GM18868 (cell line): ENCODE results near the gene CLEC2D.
"Not testable (repeated sequence)": the region's sequence is repeated elsewhere in the genome, so short reads cannot be mapped to it uniquely, and the experiment has no call there.

Experiments
- ATAC-seq: cut with Tn5 transposase; IDR thresholded peaks from one replicate; pipeline ENCODE4 v1.9.1; 2021; ENCODE audit warnings: mild to moderate bottlenecking, moderate library complexity; ENCODE audit not compliant: unreplicated experiment

Gene CLEC2D

DNA sequence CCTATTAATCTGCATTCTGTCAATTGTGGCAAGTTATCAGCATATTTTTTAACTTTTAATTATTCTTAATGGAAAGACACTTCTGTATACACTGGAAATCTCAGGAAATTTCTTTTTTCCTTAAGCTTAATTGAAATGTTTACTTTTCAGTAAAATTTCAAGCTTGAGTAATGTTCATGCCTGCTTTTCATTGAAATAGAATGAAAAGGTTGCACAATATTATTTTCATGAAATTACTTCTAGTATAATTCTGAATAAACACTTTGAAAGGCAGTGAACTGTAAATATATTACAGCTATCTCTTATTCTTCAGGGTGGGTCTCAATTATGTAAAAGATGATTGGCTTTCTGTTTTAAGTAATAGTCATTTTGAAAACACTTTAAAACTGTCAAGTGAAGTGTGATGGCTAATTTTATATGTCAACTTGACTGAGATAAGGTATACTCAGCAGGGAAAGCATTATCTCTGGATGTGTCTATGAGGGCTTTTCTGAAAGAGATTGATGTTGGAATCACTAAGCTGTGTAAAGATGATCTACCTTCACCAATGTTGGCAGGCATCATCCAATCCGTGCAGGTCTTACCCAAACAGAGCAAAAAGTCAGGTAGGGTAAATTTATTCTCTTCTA is 29.9 kb downstream of the CLEC2D start:
- no peak for ATAC-seq

DNA sequence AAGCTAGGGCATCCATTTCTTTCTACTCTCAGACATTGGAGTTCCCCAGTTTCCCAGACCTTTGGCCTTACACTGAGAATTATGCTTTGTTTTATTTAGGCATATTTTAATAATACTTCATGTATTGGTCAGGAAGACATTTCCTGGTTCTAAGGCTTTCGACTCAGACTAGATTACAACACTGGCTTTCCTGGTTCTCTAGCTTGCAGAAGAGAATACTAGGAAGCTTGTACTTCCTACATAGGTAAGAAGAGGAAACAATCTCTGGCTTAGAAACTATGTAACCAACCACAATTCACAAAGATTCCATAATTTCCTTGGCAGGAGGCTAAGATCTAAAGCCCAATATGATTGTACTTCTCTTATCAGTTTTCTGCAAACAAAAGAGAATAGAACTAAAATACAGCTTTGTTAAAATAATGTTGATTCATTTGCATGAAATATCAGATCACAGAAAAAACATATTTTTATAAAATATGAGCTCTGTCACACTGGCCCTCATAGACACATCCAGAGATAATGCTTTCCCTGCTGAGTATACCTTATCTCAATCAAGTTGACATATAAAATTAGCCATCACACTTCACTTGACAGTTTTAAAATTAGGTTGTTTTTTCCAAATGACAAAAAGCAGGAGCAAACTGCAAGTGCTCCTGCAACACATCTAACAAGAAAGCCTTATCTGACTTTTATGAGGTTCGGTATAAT is 30.5 kb downstream of the CLEC2D start:
- no peak for ATAC-seq

DNA sequence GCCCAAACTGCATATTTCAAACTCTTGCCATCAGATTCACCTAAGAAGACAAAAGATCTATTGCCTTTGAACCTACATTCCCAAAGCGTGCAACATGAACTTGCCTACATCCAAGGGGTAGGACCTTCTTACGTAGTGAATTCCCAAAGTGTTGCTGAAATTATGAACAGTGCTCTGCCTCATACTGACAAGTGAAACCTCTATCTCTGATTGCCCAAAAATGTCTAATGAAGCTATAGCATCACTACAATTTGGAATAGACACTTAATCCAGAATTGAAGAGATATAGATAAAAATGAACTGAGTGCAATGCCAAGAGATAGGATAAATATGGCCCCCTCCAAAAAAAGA is 31.1 kb downstream of the CLEC2D start:
- ATAC-seq = no peak

DNA sequence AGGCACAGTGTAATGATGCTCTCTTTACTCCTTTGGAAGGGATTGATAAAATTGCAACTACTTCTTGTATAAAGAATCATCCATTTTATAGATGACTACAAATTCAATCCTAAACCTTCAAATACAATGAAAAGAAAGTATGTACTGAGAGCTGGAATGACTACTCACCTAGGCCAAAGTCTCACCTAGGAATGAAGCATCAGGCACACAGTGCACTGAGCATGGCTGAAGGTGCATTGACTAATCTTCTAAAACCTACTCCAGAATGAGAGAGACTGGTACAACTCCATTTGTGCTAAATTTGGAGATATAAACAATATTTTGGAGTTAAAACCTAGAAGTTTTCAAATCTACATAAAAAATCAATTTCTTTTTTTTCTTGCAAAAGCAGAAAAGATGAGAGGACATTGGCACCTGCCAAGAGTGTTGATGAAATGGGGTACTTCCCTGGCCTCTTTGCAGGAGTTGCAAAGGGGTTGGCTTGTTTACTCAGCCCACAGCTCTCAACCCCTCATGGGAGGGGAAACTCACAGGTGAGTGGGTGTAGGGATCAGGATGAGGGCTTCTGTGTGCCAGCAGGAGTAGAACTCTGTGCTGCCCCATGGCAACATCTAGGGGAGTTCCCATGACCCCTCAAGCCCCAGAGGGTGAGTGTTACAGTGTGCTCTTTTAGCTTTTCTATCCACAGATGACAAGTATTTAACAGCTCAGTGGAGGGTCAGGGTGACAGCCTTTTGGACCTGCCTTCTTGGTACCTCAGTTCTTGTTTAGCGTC is 32.1 kb downstream of the CLEC2D start:
- peak; percentile 45 for ATAC-seq

DNA sequence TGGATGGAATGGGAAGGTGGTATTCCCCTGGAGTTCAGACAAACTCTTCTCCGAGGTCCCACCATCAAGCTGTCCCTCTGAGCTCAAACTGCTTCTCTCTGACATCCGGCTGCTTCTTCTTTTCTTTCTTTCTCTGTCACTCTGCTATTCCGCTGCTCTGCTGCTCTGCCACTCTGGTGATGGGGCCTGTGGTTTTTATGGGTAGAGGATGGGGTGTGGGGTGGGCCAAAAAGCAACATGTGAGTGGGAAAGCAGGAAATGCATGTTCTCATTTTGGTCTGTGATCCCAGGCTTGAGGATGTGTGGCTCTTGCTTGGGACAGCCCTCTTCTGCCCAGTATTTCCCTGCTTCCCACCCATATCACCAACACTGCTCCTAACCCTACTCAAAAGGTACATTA is 32.7 kb downstream of the CLEC2D start:
- ATAC-seq = no peak

DNA sequence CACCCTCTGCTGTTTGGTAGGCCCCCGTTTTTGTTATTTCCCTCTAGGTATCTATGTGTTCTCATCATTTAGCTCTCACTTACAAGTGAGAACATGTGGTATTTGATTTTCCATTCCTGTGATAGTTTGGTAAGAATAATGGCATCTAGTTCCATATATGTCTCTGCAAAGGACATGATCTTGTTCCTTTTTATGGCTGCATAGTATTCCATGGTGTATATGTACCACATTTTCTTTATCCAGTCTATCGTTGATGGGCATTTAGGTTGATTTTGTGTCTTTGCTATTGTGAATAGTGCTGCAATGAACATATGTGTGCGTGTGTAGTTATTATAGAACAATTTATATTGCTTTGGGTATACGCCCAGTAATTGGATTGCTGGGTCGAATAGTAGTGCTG is 35.0 kb downstream of the CLEC2D start:
- not testable (repeated sequence) for ATAC-seq

DNA sequence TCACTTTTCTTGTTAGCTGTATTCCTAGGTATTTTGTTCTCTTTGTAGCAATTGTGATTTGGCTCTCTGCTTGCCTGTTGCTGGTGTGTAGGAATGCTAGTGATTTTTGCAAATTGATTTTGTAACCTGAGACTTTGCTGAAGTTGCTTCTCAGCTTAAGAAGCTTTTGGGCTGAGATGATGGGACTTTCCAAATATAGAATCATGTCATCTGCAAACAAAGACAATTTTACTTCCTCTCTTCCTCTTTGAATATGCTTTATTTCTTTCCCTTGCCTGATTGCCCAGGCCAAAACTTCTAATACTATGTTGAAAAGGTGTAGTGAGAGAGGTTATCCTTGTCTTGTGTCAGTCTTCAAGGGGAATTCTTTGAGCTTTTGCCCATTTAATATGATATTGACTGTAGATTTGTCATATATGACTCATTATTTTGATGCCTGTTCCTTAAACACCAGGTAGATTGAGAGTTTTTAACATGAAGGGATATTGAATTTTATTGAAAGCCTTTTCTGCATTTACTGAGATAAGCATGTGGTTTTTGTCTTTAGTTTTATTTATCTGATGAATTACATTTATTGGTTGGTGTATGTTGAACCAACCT is 36.7 kb downstream of the CLEC2D start:
- no peak for ATAC-seq

DNA sequence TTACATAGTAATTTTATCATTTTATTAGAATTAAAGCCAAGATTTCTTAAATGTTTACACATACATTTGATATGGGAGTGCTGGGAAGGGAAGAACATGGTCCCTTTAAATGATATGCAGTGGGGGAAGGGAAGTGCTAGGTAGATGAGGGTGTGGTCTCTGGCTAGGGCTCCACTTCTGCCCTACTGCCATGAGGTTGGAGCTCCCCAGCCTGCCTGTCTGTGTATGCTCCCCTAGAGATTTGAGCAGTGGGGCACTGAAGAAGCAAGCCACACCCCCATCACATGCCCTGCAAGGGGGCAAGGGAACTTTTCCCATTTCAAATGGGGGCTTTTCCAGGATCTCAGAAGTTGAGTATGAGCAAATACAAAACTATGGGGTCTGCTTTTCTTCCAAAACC is 37.8 kb downstream of the CLEC2D start:
- no peak for ATAC-seq

DNA sequence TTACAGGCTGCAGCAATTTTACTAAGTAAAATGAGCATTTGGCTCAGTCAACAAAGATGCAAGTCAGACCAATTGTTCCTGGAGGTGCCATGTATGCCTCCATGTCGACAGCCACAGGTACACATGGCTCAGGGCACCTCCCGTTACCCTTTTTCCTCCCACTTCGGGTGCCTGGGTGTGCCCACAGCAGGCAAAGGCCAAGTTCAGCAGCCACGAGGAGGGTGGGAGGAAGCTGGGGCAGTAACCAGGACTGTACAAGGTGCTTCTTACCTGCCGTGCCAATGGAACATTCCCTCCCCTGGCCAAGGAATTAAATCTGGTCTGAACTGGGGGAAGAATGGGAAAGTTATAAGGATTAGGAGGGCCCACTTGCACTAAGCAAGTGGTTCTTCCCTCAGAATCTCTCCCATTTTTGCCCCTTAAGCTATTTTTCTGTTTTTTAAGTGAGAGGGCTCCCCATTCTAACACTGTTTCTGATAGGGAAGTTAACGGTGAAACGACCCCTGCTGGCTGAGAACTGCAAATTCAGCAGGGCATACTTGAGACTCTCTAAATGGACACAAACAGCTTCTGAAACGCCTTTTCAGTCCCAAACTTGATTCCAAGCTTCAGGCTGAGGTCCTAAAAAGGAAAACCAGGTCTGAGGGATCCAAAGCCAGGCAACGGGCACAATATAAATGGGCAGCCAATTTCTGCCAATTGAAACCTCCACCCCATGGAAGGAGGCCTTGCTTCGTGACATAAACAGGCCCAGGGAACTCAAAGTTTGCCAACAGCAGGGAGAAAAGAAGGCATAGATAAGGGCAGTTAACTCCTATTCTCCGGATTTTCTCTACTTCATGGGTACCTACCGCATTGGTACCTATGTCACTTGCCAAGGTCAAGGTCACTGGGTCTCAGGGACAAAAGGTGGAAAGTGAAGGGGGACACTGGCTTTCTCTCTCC is 38.6 kb downstream of the CLEC2D start:
- ATAC-seq = peak; percentile 67

DNA sequence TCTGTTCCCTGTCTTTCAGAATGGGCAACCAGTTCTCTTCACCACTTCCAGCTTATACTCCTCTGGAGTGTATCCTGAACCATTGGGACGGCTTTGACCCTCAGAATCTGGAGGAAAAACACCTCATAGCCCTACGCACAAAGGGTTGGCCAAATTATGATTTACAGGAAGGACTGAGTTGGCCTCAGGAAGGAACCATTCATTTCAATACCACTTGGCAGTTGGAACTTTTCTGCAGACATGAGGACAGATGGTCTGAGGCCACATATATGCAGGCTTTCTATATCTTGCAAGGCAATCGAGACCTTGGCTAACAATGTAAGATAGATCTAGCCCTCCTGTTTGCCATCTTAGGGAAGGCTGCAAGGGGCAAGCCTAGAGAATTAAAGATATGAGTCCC is 39.3 kb downstream of the CLEC2D start:
- ATAC-seq = no peak

DNA sequence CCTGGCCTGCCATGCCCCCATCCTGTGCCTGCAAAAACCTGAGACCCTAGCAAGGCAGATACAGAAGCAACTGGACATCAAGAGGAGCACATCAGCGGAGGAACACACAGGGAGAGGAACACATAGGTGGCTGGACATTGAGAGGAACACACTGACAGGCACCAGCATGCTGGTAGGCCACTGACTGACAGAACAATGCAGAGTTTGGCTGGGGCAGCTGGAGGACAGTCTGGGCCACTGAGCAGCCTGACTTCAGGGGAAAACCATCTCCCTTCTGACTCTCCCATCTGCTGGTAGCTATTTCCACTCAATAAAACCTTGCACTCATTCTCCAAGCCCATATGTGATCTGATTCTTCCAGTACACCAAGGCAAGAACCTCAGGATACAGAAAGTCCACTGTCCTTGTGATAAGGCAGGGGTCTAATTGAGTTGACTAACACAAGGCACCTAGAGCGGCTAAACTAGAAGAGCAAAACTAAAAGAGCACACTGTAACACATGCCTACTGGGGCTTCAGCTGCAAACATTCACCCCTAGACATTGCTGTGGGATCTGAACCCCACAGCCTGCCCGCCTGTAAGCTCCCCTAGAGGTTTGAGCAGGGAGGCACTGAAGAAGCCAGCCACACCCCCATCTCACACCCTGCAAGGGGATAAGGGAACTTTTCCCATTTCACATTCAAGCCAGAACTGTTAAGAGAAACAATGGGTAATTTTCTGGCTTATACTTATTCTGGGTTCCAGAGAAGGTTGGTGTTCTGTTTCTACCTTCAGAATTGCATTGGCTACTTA is 41.3 kb downstream of the CLEC2D start:
- ATAC-seq = no peak

DNA sequence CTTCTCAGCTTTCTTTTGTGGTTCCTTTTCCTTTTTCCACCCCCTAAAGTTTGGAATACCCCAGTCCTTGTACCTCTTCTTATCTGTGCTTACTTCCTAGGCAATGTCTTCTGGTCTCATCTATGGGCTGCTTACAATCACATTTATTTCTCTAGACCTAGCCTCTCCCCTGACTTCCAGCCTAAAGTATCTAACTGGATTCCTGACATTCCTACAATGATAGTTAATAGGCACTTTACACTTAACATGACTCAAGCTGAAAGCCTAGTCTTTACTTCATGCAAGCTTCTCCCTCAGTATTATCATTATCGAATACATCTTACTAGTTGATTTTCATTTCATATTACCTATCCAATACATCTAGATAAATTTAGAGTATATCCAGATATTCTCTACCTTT is 42.2 kb downstream of the CLEC2D start:
- ATAC-seq = no peak

DNA sequence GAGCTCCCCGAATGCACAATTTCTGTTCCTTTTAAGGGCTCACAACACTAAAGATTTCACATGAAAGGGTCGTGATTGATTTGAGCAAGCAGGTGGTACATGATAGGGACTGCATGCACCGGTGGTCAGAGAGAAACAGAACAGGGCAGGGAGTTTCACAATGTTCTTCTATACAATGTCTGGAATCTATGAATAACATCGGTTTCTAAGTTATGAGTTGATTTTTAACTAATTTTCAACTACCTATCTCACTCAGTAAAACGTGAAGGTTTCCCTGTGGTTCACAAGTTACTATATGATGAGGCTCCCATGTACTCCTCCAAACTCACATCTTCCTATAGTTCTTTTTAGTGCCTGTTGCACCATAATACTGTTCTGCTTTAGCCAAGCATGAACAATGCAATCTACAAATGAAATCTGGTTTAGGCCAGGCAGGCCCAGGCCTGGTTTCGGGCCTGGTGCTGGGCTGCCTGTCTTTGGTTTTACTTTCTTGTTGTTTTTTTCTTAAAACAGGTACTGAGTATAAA is 43.6 kb downstream of the CLEC2D start:
- peak; percentile 63 for ATAC-seq

DNA sequence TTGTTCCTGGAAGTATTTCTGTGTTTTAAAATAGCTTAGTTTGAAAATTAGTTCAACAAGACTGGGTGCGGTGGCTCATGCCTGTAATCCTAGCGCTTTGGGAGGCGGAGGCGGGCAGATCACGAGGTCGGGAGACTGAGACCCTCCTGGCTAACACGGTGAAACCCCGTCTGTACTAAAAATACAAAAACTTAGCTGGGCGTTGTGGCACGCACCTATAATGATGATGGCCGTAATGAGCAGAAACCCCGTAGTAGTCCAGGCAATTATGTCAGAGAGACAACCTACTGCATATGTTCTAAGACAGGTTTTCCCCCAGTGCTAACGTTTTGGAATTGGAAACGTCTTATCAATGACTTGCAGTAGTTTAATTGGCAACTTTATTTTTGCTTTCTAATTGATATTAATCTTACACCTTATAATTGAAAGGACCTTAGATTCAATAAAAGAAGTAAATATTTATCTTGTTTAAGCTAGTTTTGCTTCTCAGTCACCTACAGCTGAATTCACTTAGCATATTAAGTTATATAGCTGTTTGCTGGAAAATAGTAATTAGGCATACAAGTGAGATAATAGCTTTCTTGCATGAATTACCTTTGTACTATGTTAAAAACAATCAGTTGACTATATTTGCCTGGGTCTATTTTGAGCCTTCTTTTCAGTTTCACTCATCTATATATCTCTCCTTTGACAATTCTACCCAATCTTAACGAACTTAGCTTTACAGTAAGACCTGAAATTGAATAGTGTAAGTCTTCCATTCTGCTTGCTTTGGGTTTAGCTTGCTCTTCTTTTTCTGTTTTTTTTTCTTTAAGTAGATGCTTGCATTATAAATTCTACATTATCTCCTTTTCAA is 47.8 kb downstream of the CLEC2D start:
- ATAC-seq = no peak

DNA sequence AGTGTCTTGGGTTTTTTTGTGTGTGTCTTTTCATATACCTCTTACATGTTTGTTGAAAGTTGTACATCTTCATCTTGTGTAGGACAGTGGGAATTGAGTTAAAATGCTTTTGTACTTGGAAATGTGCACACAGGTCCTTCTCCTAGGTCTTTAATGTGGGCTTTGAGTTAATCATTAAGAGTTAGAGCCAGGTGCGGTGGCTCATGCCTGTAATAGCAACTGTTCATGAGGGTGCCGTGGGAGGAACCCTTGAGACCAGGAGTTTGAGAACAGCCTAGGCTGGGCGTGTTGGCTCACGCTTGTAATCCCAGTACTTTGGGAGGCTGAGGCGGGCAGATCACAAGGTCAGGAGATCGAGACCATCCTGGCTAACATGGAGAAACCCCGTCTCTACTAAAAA is 49.5 kb downstream of the CLEC2D start:
- no peak for ATAC-seq

DNA sequence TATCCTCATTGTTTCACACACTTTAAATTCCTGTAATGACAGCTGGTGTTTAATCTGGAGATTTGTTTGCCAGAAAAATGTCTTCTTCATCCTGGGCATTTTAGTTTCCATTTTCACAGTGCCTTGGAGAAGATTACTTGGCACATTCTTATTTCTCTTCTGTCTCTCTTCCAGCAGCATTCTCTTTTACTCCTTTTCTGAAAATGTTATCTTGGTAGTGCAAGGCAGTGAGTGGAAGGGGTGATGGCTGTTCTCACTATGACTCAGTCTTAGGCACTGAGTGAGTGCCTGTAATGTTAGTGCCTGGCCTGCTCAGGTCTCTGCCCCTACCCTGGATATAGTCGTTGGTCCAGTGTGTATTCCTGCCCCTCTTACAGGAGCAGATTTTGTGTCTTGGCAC is 50.3 kb downstream of the CLEC2D start:
- ATAC-seq = no peak

DNA sequence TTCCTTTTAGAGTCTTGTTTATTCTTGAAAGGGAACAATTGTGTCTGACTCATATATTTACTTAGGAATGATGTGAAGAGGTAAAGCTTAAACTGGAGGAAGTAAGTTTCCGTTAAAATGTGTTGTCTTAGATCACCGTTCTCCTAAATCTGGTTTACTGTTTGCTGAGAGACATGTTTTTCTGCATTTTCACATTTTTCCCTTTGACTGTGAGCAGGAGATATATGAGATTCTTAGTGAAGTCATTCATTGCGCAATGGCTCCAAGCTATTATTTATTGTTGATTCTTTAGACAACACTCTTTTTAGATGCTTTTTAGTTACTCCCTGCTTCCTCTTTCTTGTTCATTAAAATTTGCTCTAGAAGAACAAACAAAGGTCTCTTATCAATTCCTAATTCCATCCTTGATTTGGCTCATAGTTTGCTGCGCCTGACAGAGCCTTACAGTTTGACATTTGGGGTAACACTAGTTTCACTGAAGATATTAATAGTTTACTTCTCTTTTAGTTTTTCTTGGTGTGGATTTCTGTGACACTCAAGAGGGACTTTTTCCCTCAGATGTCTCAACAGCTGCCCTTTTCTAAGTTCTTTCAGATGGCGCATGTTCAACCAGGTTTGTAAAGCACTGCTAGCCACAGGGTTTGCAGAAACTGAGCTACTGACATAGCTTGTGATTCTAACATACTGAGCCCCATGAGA is 52.0 kb downstream of the CLEC2D start:
- peak; percentile 67 for ATAC-seq

DNA sequence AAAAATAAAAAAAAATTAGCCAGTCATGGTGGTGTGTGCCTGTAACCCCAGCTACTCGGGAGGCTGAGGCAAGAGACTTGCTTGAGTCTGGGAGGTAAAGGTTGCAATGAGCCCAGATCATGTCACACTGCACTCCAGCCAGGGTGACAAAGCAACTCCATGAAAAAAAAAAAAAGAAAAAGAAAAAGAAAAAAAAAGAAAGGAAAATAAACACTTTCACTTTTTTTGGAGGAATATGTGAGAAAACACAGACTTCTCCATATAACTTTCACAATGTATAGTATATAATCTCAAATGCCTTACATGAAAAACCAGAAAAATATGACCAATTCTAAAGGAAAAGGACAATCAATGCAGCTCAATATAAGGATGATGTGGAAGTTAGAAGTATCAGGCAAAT is 54.5 kb downstream of the CLEC2D start:
- no peak for ATAC-seq
